ENCODE results near the gene CLRN2.

Gene CLRN2

GRCh38 chr4:17500574-17500973 lies 14.4 kb upstream of the CLRN2 start:
- no peak overlapping the region for H3K27ac ChIP-seq
- DNase-seq (ENCODE audit: low read depth, low spot score) = no peak

GRCh38 chr4:17502756-17503155 lies 12.2 kb upstream of the CLRN2 start:
- DNase-seq (ENCODE audit: low read depth, low spot score) = peak; percentile 37
- no peak overlapping the region for H3K27ac ChIP-seq

- DNase-seq (ENCODE audit: low read depth, low spot score) = no peak
- H3K27ac ChIP-seq = no peak overlapping the region
Measured at GRCh38 chr4:17504081-17504480, 10.9 kb upstream of the CLRN2 start.

GRCh38 chr4:17510582-17510981 lies 4.4 kb upstream of the CLRN2 start:
- no peak overlapping the region for H3K27ac ChIP-seq
- no peak for DNase-seq (ENCODE audit: low read depth, low spot score)

GRCh38 chr4:17511051-17511450 lies 3.9 kb upstream of the CLRN2 start:
- DNase-seq (ENCODE audit: low read depth, low spot score) = no peak
- no peak overlapping the region for H3K27ac ChIP-seq

GRCh38 chr4:17511509-17511949 lies 3.4 kb upstream of the CLRN2 start:
- no peak for DNase-seq (ENCODE audit: low read depth, low spot score)
- no peak overlapping the region for H3K27ac ChIP-seq

GRCh38 chr4:17511950-17512795 lies 2.8 kb upstream of the CLRN2 start, which contains the start of gene QDPR:
QDPR (minus strand) TSS chr4:17512090; CDS start chr4:17512054, 36 bp downstream.
- H3K27ac ChIP-seq = no peak within 1 kb of the TSS
- peak; percentile 1 for DNase-seq (ENCODE audit: low read depth, low spot score)

- peak; percentile 10 for DNase-seq (ENCODE audit: low read depth, low spot score)
Measured at GRCh38 chr4:17512973-17513665, 1.8 kb upstream of the CLRN2 start.

GRCh38 chr4:17515445-17516407 lies 761 bp downstream of the CLRN2 start:
- no peak overlapping the region for H3K27ac ChIP-seq
- no peak for DNase-seq (ENCODE audit: low read depth, low spot score)

More at GRCh38 chr4:17512973-17513665, 1.8 kb upstream of the CLRN2 start:
- H3K27ac ChIP-seq = peak overlapping the region; percentile 0

- DNase-seq (ENCODE audit: low read depth, low spot score) = no peak
- no peak overlapping the region for H3K27ac ChIP-seq
Measured at GRCh38 chr4:17516980-17517379, 2.0 kb downstream of the CLRN2 start.

GRCh38 chr4:17517664-17518063 lies 2.7 kb downstream of the CLRN2 start:
- H3K27ac ChIP-seq = no peak overlapping the region
- no peak for DNase-seq (ENCODE audit: low read depth, low spot score)

GRCh38 chr4:17521595-17521994 lies 6.6 kb downstream of the CLRN2 start:
- no peak for DNase-seq (ENCODE audit: low read depth, low spot score)
- no peak overlapping the region for H3K27ac ChIP-seq

- no peak overlapping the region for H3K27ac ChIP-seq
- DNase-seq (ENCODE audit: low read depth, low spot score) = no peak
Measured at GRCh38 chr4:17523662-17524061, 8.7 kb downstream of the CLRN2 start.

GRCh38 chr4:17526695-17527477 lies 11.9 kb downstream of the CLRN2 start:
- H3K27ac ChIP-seq = no peak overlapping the region
- no peak for DNase-seq (ENCODE audit: low read depth, low spot score)

- no peak for DNase-seq (ENCODE audit: low read depth, low spot score)
- H3K27ac ChIP-seq = no peak overlapping the region
Measured at GRCh38 chr4:17528551-17529165, 13.7 kb downstream of the CLRN2 start.

GRCh38 chr4:17531538-17532285 lies 16.7 kb downstream of the CLRN2 start:
- DNase-seq (ENCODE audit: low read depth, low spot score) = no peak
- no peak overlapping the region for H3K27ac ChIP-seq

- no peak for DNase-seq (ENCODE audit: low read depth, low spot score)
- H3K27ac ChIP-seq = no peak overlapping the region
Measured at GRCh38 chr4:17534705-17535104, 19.7 kb downstream of the CLRN2 start.

- DNase-seq (ENCODE audit: low read depth, low spot score) = no peak
- no peak overlapping the region for H3K27ac ChIP-seq
Measured at GRCh38 chr4:17535242-17535641, 20.3 kb downstream of the CLRN2 start.

All from epithelial cell of prostate (primary cell).